ACC112 (cell line): ENCODE measurements around the gene FDXACB1.
A peak's percentile ranks its signal among the peaks of the same experiment; 100 is the strongest.

Experiments used
- H2AFZ ChIP-seq: fragments of 200-600 bp; sonication (generic); one replicate; pipeline ENCODE4 v1.6.0; 2017; ENCODE audit warnings: antibody characterized with exemption, low read length; ENCODE audit not compliant: unreplicated experiment
- H3K27ac ChIP-seq: fragments of 200-600 bp; sonication (generic); 2 replicates; pipeline ENCODE4 v1.5.1; 2014; ENCODE audit warnings: low read depth, mild to moderate bottlenecking, antibody characterized with exemption, low read length, moderate library complexity
- H3K27me3 ChIP-seq: fragments of 200-600 bp; sonication (generic); 2 replicates; pipeline ENCODE4 v1.6.1; 2014; ENCODE audit warnings: mild to moderate bottlenecking, antibody characterized with exemption, low read length, moderate library complexity, mixed read lengths; ENCODE audit not compliant: insufficient read depth
- H3K36me3 ChIP-seq: fragments of 200-600 bp; sonication (generic); 2 replicates; pipeline ENCODE4 v1.6.1; 2016; ENCODE audit warnings: mild to moderate bottlenecking, antibody characterized with exemption, low read length, moderate library complexity, mixed read lengths; ENCODE audit not compliant: insufficient read depth
- H3K4me1 ChIP-seq: fragments of 200-600 bp; sonication (generic); one replicate; pipeline ENCODE4 v1.6.1; 2016; ENCODE audit warnings: low read length, mixed read lengths; ENCODE audit not compliant: insufficient read depth, unreplicated experiment, control insufficient read depth
- H3K4me3 ChIP-seq: fragments of 200-600 bp; sonication (generic); 2 replicates; pipeline ENCODE4 v1.5.1; 2014; ENCODE audit warnings: mild to moderate bottlenecking, low read depth, low read length
- H3K79me2 ChIP-seq: fragments of 200-600 bp; sonication (generic); one replicate; pipeline ENCODE4 v1.6.0; 2016; ENCODE audit warnings: low read length; ENCODE audit not compliant: control insufficient read depth, unreplicated experiment, insufficient read depth

Gene FDXACB1

DNA sequence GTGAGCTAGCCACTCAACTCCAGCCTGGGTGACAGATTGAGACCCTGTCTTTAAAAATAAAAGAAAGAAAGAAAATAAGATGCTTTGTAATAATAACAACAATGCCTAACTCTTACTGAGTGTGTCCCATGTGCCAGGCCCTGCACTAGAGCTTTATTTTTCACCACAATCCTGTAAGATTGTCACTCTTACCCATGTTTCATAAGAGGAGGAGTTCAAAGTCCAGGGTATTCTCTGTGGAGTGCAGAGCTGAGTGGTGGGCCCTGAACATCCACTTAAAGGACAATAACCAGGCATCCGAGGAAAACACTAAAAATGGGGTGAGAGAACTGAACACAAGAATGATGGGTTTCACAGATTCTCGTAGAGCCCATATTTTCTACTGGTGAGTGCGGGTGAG, 38.8 kb upstream of the FDXACB1 start:
- no peak overlapping the region for H2AFZ ChIP-seq
- peaks cover 35% of the 10 kb centered on the region for H3K4me1 ChIP-seq
- H3K27me3 ChIP-seq, result no peaks in the 10 kb centered on the region
- H3K79me2 ChIP-seq, result peaks cover 14% of the 10 kb centered on the region
- H3K27ac ChIP-seq, result no peak overlapping the region
- H3K4me3 ChIP-seq, result no peak overlapping the region
- no peaks in the 10 kb centered on the region for H3K36me3 ChIP-seq

DNA sequence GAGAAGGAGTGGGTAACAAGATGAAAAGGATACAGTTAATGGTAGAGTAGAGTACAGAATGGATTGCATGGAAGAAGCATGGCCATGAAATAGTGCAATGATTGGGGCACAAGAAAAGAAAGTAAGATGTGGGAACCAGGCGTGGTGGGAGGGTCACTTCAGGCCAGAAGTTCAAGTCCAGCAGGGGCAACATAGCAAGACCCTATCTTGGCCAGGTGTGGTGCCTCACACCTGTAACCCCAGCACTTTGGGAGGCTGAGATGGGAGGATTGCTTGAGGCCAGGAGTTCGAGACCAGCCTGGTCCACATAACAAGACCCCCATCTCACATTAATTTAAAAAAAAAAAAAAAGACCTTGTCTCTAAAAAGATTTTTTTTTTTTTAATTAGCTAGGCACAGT, 38.3 kb upstream of the FDXACB1 start:
- no peaks in the 10 kb centered on the region for H3K36me3 ChIP-seq
- H3K27ac ChIP-seq, result no peak overlapping the region

DNA sequence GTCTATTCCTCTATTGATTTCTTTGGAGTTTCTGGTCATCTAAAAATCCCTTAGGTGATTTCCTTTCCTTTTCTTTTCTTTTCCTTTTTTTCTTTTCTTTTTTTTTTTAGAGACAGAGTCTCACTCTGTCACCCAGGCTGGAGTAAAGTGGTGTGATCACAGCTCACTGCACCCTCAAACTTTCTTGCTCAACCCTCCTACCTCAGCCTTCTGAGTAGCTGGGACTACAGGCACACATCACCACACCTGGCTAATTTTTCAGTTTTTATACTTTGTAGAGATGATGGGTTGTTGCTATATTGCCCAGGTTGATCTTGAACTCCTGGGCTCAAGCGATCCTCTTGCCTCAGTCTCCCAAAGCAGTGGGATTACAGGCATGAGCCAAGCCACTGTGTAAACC, 37.8 kb upstream of the FDXACB1 start:
- peaks cover 35% of the 10 kb centered on the region for H3K4me1 ChIP-seq
- no peaks in the 10 kb centered on the region for H3K36me3 ChIP-seq
- no peak overlapping the region for H3K27ac ChIP-seq
- no peak overlapping the region for H3K4me3 ChIP-seq
- peaks cover 14% of the 10 kb centered on the region for H3K79me2 ChIP-seq
- H3K27me3 ChIP-seq, result no peaks in the 10 kb centered on the region
- no peak overlapping the region for H2AFZ ChIP-seq

More for the DNA sequence above, 38.3 kb upstream of the FDXACB1 start:
- no peak overlapping the region for H2AFZ ChIP-seq
- no peak overlapping the region for H3K4me3 ChIP-seq
- no peaks in the 10 kb centered on the region for H3K27me3 ChIP-seq
- peaks cover 34% of the 10 kb centered on the region for H3K4me1 ChIP-seq
- peaks cover 14% of the 10 kb centered on the region for H3K79me2 ChIP-seq

DNA sequence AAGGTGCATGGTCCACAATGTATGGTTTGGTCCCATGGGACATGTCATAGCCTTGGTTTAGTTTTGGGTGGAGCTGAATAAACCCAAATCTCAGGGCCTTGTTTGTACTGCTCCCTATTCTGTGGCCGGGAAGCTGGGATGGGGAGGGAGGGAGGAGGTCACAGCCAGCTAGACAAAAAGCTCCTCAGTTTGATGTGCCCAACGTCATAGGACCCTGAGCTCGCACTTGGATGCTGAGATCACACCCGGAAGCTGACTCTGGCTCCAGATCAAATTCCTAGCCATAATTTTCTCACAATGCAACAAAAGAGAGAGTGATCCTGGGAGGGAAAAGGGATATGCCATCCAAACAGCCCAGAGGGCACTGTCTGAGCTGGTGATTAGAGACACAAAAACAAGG, 35.0 kb upstream of the FDXACB1 start:
- Histone ChIP-seq H2AFZ (peak overlapping the region; percentile 39), H3K4me3 (peak overlapping the region; percentile 73)

DNA sequence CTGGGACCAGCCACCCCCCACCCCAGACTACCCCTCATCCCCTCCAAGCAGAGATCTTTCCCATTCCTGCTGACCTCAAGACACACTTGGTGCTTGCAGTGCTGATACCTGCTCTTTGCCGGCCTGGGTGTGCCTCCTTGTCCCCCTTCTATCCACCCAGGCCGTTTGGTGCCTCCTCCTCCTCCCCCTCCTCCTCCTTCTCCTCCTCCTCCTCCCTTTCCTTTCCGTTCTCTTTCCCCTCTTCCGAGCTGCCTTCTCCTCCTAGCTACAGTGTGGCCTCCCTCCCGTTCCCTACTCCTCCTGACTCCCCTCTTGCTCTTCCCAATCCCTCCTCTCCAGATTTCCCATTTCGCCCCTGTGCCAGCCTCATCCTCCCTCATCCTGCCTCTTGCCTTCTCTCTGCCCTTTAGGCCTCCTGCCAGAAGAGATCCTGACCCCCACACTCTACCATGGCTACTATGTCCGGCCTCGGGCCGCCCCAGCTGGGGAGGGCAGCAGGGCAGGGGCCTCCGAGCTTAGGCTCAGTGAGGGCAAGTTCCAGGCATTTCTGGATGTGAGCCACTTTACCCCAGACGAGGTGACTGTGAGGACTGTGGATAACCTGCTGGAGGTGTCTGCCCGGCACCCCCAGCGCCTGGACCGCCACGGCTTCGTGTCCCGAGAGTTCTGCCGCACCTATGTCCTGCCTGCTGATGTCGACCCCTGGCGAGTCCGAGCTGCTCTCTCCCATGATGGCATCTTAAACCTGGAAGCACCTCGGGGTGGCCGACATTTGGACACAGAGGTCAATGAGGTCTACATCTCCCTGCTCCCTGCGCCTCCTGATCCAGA, 34.3 kb upstream of the FDXACB1 start:
- Histone ChIP-seq H3K4me3 (peak overlapping the region; percentile 73), H3K4me1 (peaks cover 47% of the 10 kb centered on the region), H3K27me3 (no peaks in the 10 kb centered on the region), H3K79me2 (peaks cover 17% of the 10 kb centered on the region), H3K27ac (peak overlapping the region; percentile 78), H2AFZ (peak overlapping the region; percentile 34), H3K36me3 (0 out of 2 replicates have a peak, but pooled peaks cover 5% of the 10 kb centered on the region)

More for the DNA sequence above, 35.0 kb upstream of the FDXACB1 start:
- Histone ChIP-seq H3K27me3 (no peaks in the 10 kb centered on the region), H3K79me2 (peaks cover 17% of the 10 kb centered on the region), H3K27ac (peak overlapping the region; percentile 78), H3K4me1 (peaks cover 49% of the 10 kb centered on the region), H3K36me3 (no peaks in the 10 kb centered on the region)

DNA sequence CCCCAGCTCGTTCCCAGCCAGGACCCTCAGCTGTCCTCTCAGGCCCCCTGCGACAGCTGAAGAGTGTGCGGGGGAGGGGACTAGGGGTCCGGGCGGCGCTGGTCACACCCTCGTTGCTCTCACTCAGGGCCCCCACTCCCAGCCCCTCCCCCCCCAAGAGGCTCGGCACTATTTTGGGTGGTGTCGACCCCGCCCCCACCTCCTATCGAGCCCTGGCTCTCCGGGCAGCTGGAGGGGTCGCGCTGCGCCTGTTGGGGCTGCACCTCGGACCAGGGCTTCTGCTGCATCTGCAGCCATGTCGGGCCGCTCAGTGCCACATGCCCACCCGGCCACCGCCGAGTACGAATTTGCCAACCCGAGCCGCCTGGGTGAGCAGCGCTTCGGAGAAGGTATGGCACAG, 33.6 kb upstream of the FDXACB1 start, which contains the start of gene HSPB2:
Gene HSPB2 (plus strand): TSS at position 200 of the 400 bp plus-strand sequence. CDS start 96 bp downstream, at position 296.
- Histone ChIP-seq H3K4me1 (peaks cover 46% of the 10 kb centered on the region), H3K27ac (peak within 1 kb of the TSS; percentile 78), H2AFZ (peak within 1 kb of the TSS; percentile 34), H3K79me2 (peaks cover 17% of the 10 kb centered on the region), H3K36me3 (0 out of 2 replicates have a peak, but pooled peaks cover 5% of the 10 kb centered on the region), H3K27me3 (no peaks in the 10 kb centered on the region), H3K4me3 (peak within 1 kb of the TSS; percentile 73)

DNA sequence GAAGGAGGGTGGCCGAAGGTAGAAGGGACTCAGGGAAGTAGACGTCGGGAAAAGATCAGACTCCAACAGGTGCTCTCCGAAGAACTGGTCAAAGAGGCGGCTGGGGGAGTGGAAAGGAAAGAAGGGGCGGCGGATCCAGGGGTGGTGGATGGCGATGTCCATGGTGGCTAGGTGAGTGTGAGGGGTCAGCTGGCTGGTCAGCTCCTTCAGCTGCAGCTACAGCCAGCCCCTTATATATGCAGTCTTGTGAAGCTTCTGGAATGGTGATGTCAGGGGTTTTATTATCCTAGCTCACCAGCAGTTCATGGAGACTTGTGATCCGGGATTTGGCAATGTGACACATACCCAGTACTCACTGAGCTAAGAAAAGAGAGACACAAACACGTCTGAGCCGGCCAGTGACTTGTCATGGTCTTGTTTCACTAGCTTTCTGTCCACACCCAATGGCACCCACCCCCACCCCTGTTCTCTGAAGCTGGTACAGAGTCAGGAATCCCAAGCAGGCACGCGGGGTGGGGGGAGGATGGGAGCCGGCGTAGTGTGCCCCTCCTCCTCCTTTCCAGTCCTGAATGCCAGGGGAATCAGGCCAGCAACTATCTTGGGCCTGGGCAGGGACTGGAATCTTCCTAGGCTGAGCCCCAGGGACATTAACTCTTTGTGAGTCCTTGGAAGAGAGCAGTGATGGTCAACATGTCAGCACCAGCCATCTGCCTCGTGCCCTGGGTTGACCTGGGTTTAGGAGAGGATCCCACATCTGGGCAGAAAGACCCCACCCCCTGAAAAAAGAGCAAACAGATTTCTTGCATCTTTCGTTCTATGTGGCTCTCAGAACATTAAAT, 32.8 kb upstream of the FDXACB1 start, which contains the start of gene CRYAB:
Gene CRYAB (minus strand): TSS at position 208 of the 839 bp plus-strand sequence. CDS start 46 bp downstream, at position 162.
- peak within 1 kb of the TSS; percentile 78 for H3K27ac ChIP-seq
- H3K27me3 ChIP-seq, result no peaks in the 10 kb centered on the region
- H2AFZ ChIP-seq, result peak within 1 kb of the TSS; percentile 28
- peaks cover 17% of the 10 kb centered on the region for H3K79me2 ChIP-seq
- H3K4me3 ChIP-seq, result peak within 1 kb of the TSS; percentile 73
- 0 out of 2 replicates have a peak, but pooled peaks cover 5% of the 10 kb centered on the region for H3K36me3 ChIP-seq
- peaks cover 46% of the 10 kb centered on the region for H3K4me1 ChIP-seq

DNA sequence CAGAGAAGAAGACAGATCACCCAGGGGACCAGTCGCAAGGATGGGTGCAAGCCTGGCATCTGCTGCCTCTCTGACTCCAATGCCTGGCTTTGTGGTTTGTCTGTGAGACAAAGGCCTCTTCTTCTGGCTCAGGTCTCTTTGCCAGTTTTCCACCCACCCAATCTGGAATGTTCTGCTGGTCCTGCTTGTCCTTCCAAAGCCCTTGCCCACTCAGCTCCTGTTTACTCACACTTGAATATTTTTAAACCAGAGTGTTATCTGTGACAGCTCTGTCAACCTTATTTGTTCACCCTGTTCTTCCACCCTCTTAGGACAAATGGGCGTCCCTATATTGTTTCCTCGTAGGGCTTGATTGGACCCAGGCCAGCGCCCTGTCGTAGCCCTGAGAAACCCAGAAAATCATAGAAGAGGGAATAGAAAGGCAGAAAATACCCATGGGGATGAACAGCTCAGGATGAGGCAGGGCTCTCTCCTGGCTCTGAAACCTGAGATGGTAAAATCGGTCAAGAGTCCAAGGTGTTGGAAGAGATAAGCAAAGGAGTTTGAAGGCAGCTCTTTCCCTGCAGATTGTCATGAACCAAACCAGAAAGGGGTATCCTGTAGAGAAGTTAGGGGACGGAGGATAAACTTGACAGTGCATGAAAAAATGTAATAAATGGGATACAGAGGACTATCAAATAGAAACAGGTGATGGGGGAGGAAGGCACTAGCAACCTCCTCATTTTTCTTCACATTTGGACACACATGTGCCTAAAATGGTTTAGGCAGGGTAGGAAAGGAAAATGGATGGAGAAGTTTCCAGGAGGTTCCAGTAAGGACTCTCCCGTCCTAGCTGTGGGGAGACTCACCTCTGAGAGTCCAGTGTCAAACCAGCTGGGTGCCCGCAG, 32.0 kb upstream of the FDXACB1 start:
- Histone ChIP-seq H3K27me3 (no peaks in the 10 kb centered on the region), H3K4me1 (peaks cover 46% of the 10 kb centered on the region), H3K79me2 (peaks cover 17% of the 10 kb centered on the region), H3K27ac (peak overlapping the region; percentile 78), H3K4me3 (peak overlapping the region; percentile 73), H3K36me3 (0 out of 2 replicates have a peak, but pooled peaks cover 5% of the 10 kb centered on the region), H2AFZ (no peak overlapping the region)

DNA sequence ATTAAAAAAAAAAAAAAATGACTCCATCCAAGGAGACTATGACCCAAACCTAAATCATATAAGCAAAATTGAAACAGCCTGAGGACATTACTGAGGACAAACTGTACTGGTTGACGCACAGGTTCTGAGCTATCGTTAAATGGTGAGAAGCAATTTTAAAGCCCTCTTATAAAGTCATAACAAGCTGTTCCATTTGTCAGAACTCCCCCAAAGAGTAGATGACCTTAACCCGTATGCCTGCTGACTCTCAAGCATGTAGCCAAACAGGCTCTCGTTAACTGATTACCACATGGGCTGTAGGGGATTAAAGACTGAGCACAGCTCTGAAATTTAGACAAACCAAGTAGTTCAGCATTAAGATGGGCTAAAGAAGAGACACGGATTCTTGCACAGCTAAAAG, 30.4 kb upstream of the FDXACB1 start:
- Histone ChIP-seq H3K79me2 (peaks cover 14% of the 10 kb centered on the region), H3K27me3 (no peaks in the 10 kb centered on the region), H3K27ac (no peak overlapping the region), H3K4me1 (peaks cover 40% of the 10 kb centered on the region), H3K4me3 (no peak overlapping the region), H3K36me3 (0 out of 2 replicates have a peak, but pooled peaks cover 5% of the 10 kb centered on the region), H2AFZ (no peak overlapping the region)
